ENCODE measurements around the gene KCNH5. TPM values are rescaled to one million over a fixed set of nuclear protein-coding genes. Genes with fewer than 3 reads are reported as not detected.

Gene KCNH5
- total RNA-seq, 2 experiments from 2014 or later: not detected

- TF ChIP-seq CTCF (IDR thresholded peaks at IDR 0.05): no peak
- ChIA-PET POLR2A (no interaction called here), CTCF (no interaction called here)
- H3K9me3 ChIP-seq (ENCODE audit: control insufficient read depth in 1 of 2, insufficient read depth in 1 of 2, low read length in 2 of 2): no peaks in the 10 kb centered on the region
- no peak overlapping the region for H3K27ac ChIP-seq (ENCODE audit: low read depth in 1 of 2, low read length in 2 of 2)
- Mint-ChIP-seq H3K4me1 (ENCODE audit: low read depth) (no peaks in the 10 kb centered on the region), H3K4me3 (no peak overlapping the region), H3K27me3 (peaks cover 7% of the 10 kb centered on the region), H3K9me3 (no peaks in the 10 kb centered on the region), H3K36me3 (ENCODE audit: low read depth) (no peaks in the 10 kb centered on the region), H3K27ac (no peak overlapping the region)
- no peaks in the 10 kb centered on the region for H3K27me3 ChIP-seq (ENCODE audit: control insufficient read depth in 1 of 2, insufficient read depth in 2 of 2, low read length in 2 of 2)
- no peak overlapping the region for H3K4me3 ChIP-seq (ENCODE audit: low read length)
- H3K36me3 ChIP-seq (ENCODE audit: insufficient read depth, low read length): no peaks in the 10 kb centered on the region
- ATAC-seq (ENCODE audit: poor library complexity): no peak
- H3K4me1 ChIP-seq (ENCODE audit: insufficient read depth, low read length): no peaks in the 10 kb centered on the region
- DNase-seq: no peak
- intact Hi-C loops (cut with DNase I, micrococcal nuclease): no loop called here
Measured at GRCh38 chr14:62914025-62914424, 131.2 kb downstream of the KCNH5 start.

- no peak overlapping the region for H3K27ac Mint-ChIP-seq
- no peaks in the 10 kb centered on the region for H3K4me1 Mint-ChIP-seq (ENCODE audit: low read depth)
- H3K36me3 Mint-ChIP-seq (ENCODE audit: low read depth): no peaks in the 10 kb centered on the region
- DNase-seq: no peak
- H3K4me1 ChIP-seq (ENCODE audit: insufficient read depth, low read length): no peaks in the 10 kb centered on the region
- H3K27me3 Mint-ChIP-seq: no peaks in the 10 kb centered on the region
- no peak for ATAC-seq (ENCODE audit: poor library complexity)
- intact Hi-C loops (cut with DNase I, micrococcal nuclease): no loop called here
- H3K9me3 Mint-ChIP-seq: no peaks in the 10 kb centered on the region
- H3K27me3 ChIP-seq (ENCODE audit: control insufficient read depth in 1 of 2, insufficient read depth in 2 of 2, low read length in 2 of 2): no peaks in the 10 kb centered on the region
- ChIA-PET POLR2A (no interaction called here), CTCF (no interaction called here)
- no peak overlapping the region for H3K4me3 Mint-ChIP-seq
- H3K36me3 ChIP-seq (ENCODE audit: insufficient read depth, low read length): no peaks in the 10 kb centered on the region
- TF ChIP-seq CTCF (IDR thresholded peaks at IDR 0.05): no peak
- H3K27ac ChIP-seq (ENCODE audit: low read depth in 1 of 2, low read length in 2 of 2): no peak overlapping the region
- no peaks in the 10 kb centered on the region for H3K9me3 ChIP-seq (ENCODE audit: control insufficient read depth in 1 of 2, insufficient read depth in 1 of 2, low read length in 2 of 2)
- H3K4me3 ChIP-seq (ENCODE audit: low read length): no peak overlapping the region
Measured at GRCh38 chr14:62908506-62908905, 136.8 kb downstream of the KCNH5 start.

- intact Hi-C loops (cut with DNase I, micrococcal nuclease): no loop called here
- DNase-seq (no peak), ATAC-seq (ENCODE audit: poor library complexity) (no peak)
- no peaks in the 10 kb centered on the region for H3K27me3 Mint-ChIP-seq
- H3K27me3 ChIP-seq (ENCODE audit: control insufficient read depth in 1 of 2, insufficient read depth in 2 of 2, low read length in 2 of 2): no peaks in the 10 kb centered on the region
- H3K4me3 Mint-ChIP-seq: no peak overlapping the region
- H3K27ac ChIP-seq (ENCODE audit: low read depth in 1 of 2, low read length in 2 of 2): no peak overlapping the region
- no peaks in the 10 kb centered on the region for H3K4me1 ChIP-seq (ENCODE audit: insufficient read depth, low read length)
- no peak overlapping the region for H3K27ac Mint-ChIP-seq
- ChIA-PET POLR2A (no interaction called here), CTCF (no interaction called here)
- TF ChIP-seq CTCF (IDR thresholded peaks at IDR 0.05): no peak
- no peak overlapping the region for H3K4me3 ChIP-seq (ENCODE audit: low read length)
- H3K36me3 Mint-ChIP-seq (ENCODE audit: low read depth): no peaks in the 10 kb centered on the region
- H3K4me1 Mint-ChIP-seq (ENCODE audit: low read depth): no peaks in the 10 kb centered on the region
- peaks cover 1% of the 10 kb centered on the region for H3K9me3 Mint-ChIP-seq
- H3K9me3 ChIP-seq (ENCODE audit: control insufficient read depth in 1 of 2, insufficient read depth in 1 of 2, low read length in 2 of 2): peaks cover 0 to 3% of the 10 kb centered on the region in 2 experiments
- no peaks in the 10 kb centered on the region for H3K36me3 ChIP-seq (ENCODE audit: insufficient read depth, low read length)
Measured at GRCh38 chr14:62905566-62905965, 139.7 kb downstream of the KCNH5 start.
